PC-3 (cell line): ENCODE results near the gene GRIP1. TPM values are rescaled to one million over a fixed set of nuclear protein-coding genes. Genes with fewer than 3 reads are reported as not detected.
A peak's percentile ranks its signal among the peaks of the same experiment; 100 is the strongest.

Source experiments
- ATAC-seq: fragments of 200-7000 bp; cut with Tn5 transposase; 2 replicates; pipeline ENCODE4 v1.9.1; 2020; ENCODE audit warnings: mild to moderate bottlenecking, moderate library complexity
- BruUV-seq: library from RNA; stranded (reverse); fragments of 400-500 nt; replicated peaks from 2 replicates; lab custom pipeline; 2021; lab: Mats Ljungman, UMichigan
- CTCF ChIA-PET: fragments of 300-600 bp; sonication (Branson Sonifier 250); formaldehyde crosslinking; loops from one replicate; lab custom pipeline; 2022; ENCODE audit warnings: antibody characterized with exemption; lab: Charles Lee
- POLR2A ChIA-PET: fragments of 300-600 bp; sonication (Branson Sonifier 250); formaldehyde crosslinking; loops from one replicate; lab custom pipeline; 2022; ENCODE audit warnings: antibody characterized with exemption; ENCODE audit not compliant: unreplicated experiment; lab: Charles Lee
- DNase-seq: peaks from one replicate; pipeline ENCODE4 v3.0.0-alpha.2; 2015
- H2AFZ ChIP-seq: fragments of 300-600 bp; sonication (generic); 2 replicates; pipeline ENCODE4 v1.6.0; 2016; ENCODE audit warnings: antibody characterized with exemption, low read length
- H3F3A ChIP-seq: fragments of 300-600 bp; sonication (generic); one replicate; pipeline ENCODE4 v1.6.0; 2017; ENCODE audit warnings: antibody characterized with exemption, low read length, control low read depth, mild to moderate bottlenecking; ENCODE audit not compliant: unreplicated experiment
- H3K27ac ChIP-seq: fragments of 300-600 bp; sonication (generic); 2 replicates; pipeline ENCODE4 v1.5.1; 2016; ENCODE audit warnings: mild to moderate bottlenecking, low read length
- H3K27me3 ChIP-seq: fragments of 300-600 bp; sonication (generic); 2 replicates; pipeline ENCODE4 v1.6.1; 2016; ENCODE audit warnings: low read length, mixed read lengths
- H3K36me3 ChIP-seq: fragments of 300-600 bp; sonication (generic); 2 replicates; pipeline ENCODE4 v1.6.1; 2016; ENCODE audit warnings: low read depth, mixed run types, low read length, mixed read lengths
- H3K4me1 ChIP-seq: fragments of 300-600 bp; sonication (generic); 2 replicates; pipeline ENCODE4 v1.5.1; 2016; ENCODE audit warnings: low read length; ENCODE audit not compliant: insufficient read depth
- H3K4me2 ChIP-seq: fragments of 300-600 bp; sonication (generic); 2 replicates; pipeline ENCODE4 v1.6.0; 2016; ENCODE audit warnings: low read length
- H3K4me3 ChIP-seq: fragments of 300-600 bp; sonication (generic); 2 replicates; pipeline ENCODE4 v1.5.1; 2016; ENCODE audit warnings: mild to moderate bottlenecking, low read length, mixed read lengths
- H3K79me2 ChIP-seq: fragments of 300-600 bp; sonication (generic); 2 replicates; pipeline ENCODE4 v1.6.1; 2017; ENCODE audit warnings: low read length, mixed read lengths
- H3K9ac ChIP-seq: fragments of 300-600 bp; sonication (generic); 2 replicates; pipeline ENCODE4 v1.6.0; 2016; ENCODE audit warnings: mild to moderate bottlenecking, low read length
- H3K9me2 ChIP-seq: fragments of 300-600 bp; sonication (generic); replicated peaks from 2 replicates; pipeline ENCODE4 v1.6.1; 2016; ENCODE audit warnings: mixed run types, low read length, mixed read lengths
- H3K9me3 ChIP-seq: fragments of 300-600 bp; sonication (generic); 2 replicates; pipeline ENCODE4 v1.6.1; 2016; ENCODE audit warnings: low read length, mixed read lengths
- H4K20me1 ChIP-seq: fragments of 300-600 bp; sonication (generic); 2 replicates; pipeline ENCODE4 v1.6.1; 2016; ENCODE audit warnings: low read length, mixed read lengths
- CTCF ChIP-seq: fragments of 300-600 bp; sonication (generic); conservative IDR thresholded peaks from 2 replicates; pipeline ENCODE4 v1.5.1; 2017; ENCODE audit warnings: antibody characterized with exemption, low read depth, mild to moderate bottlenecking, low read length
- EZH2 ChIP-seq: fragments of 300-600 bp; sonication (generic); IDR thresholded peaks from one replicate; pipeline ENCODE4 v1.6.1; 2017; ENCODE audit warnings: antibody characterized with exemption, mild to moderate bottlenecking, low read length; ENCODE audit not compliant: unreplicated experiment
- EZH2phosphoT487 ChIP-seq: fragments of 300-600 bp; sonication (generic); IDR thresholded peaks from 2 replicates; pipeline ENCODE4 v1.6.1; 2018; ENCODE audit warnings: mild to moderate bottlenecking, antibody characterized with exemption, low read length, borderline replicate concordance
- intact Hi-C: fragments of 100-400 bp; cut with micrococcal nuclease; formaldehyde crosslinking; loops from 2 replicates; pipeline ENCODE4 v1.9.0; 2023
- total RNA-seq: library from RNA; depleted of rRNA; stranded (reverse); fragments of >200 nt; gene quantifications from 2 replicates; pipeline ENCODE4 v1.2.3, GENCODE V29; 2014

GRIP1 gene
- total RNA-seq, 1 experiment from 2014 or later = 2.0 TPM

GRCh38 chr12:66555113-66555512, 123.8 kb downstream of the GRIP1 start:
- intact Hi-C loops = no loop called here

DNA sequence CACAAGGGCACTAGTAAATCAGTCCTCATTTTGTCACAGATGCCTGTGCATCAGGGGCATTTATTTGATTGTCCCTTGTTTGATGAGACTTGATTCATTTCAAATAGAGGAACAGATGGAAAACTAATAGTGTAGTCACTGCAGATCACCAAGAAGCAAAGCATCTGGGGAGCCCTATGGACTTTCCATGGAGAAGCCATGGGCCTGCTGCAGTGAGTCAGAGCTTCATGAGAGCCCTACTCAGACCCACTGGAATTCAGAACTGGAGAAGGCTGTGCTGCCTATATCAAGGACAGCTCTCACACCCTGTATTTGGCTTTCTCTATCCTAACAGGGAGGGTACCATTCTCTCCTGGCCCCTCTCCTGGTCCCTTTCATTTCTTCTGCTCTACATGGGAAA, 126.2 kb downstream of the GRIP1 start:
- intact Hi-C loops = no loop called here

More at GRCh38 chr12:66555113-66555512, 123.8 kb downstream of the GRIP1 start:
- Histone ChIP-seq H3K27me3 (no peaks in the 10 kb centered on the region), H3K79me2 (no peaks in the 10 kb centered on the region), H3F3A (no peaks in the 10 kb centered on the region), H3K36me3 (no peaks in the 10 kb centered on the region), H3K4me2 (no peak overlapping the region), H3K27ac (no peak overlapping the region), H3K9me3 (no peaks in the 10 kb centered on the region), H3K4me3 (no peak overlapping the region), H3K4me1 (no peaks in the 10 kb centered on the region), H2AFZ (no peak overlapping the region), H4K20me1 (no peaks in the 10 kb centered on the region), H3K9me2 (no peaks in the 10 kb centered on the region), H3K9ac (no peak overlapping the region)
- peak; percentile 43 for ATAC-seq
- ChIA-PET CTCF (interaction anchor here (0.8 kb wide), 1 partner anchor 203 kb away, joined by 4 read pairs; no protein-coding TSS in a partner anchor), POLR2A (no interaction called here)
- peak; percentile 55 for TF ChIP-seq CTCF
- no peak for TF ChIP-seq EZH2phosphoT487
- TF ChIP-seq EZH2 = no peak
- BruUV-seq = no TSS peak
- DNase-seq = peak; percentile 69

More for the DNA sequence above, 126.2 kb downstream of the GRIP1 start:
- ATAC-seq = no peak
- no peak for DNase-seq
- Histone ChIP-seq H3K4me2 (no peak overlapping the region), H3K4me1 (no peaks in the 10 kb centered on the region), H3K27ac (no peak overlapping the region), H3K79me2 (no peaks in the 10 kb centered on the region), H3K9me3 (no peaks in the 10 kb centered on the region), H3K27me3 (no peaks in the 10 kb centered on the region), H2AFZ (no peak overlapping the region), H4K20me1 (no peaks in the 10 kb centered on the region), H3F3A (no peaks in the 10 kb centered on the region), H3K4me3 (no peak overlapping the region), H3K9ac (no peak overlapping the region), H3K9me2 (no peaks in the 10 kb centered on the region), H3K36me3 (no peaks in the 10 kb centered on the region)
- CTCF ChIA-PET = no interaction called here
- POLR2A ChIA-PET = no interaction called here
- TF ChIP-seq EZH2phosphoT487 (no peak), EZH2 (no peak), CTCF (no peak)
- no TSS peak for BruUV-seq
